Activated CD4-positive, alpha-beta memory T cell treated with anti-CD3 and anti-CD28 coated beads for 36 hours (primary cell): ENCODE results near the gene CIZ1. TPM values are rescaled to one million over a fixed set of nuclear protein-coding genes. Genes with fewer than 3 reads are reported as not detected.
A peak's percentile ranks its signal among the peaks of the same experiment; 100 is the strongest.

Experiments
- CTCF ChIA-PET: fragments of 350-600 bp; sonication (Branson Sonifier 250); formaldehyde crosslinking; loops from one replicate; lab custom pipeline; 2021; ENCODE audit warnings: antibody characterized with exemption, inconsistent platforms; lab: Charles Lee
- POLR2A ChIA-PET: fragments of 350-600 bp; sonication (Branson Sonifier 250); formaldehyde crosslinking; loops from one replicate; lab custom pipeline; 2021; ENCODE audit warnings: antibody characterized with exemption; lab: Charles Lee
- DNase-seq: peaks from one replicate; pipeline ENCODE4 v3.0.0-alpha.2; 2020
- H3K27ac Mint-ChIP-seq: one replicate; pipeline ENCODE4 v1.8.0; 2021; ENCODE audit warnings: mixed read lengths
- H3K27me3 Mint-ChIP-seq: one replicate; pipeline ENCODE4 v1.8.0; 2021; ENCODE audit warnings: mixed read lengths
- H3K36me3 Mint-ChIP-seq: one replicate; pipeline ENCODE4 v1.8.0; 2021; ENCODE audit warnings: mixed read lengths
- H3K4me1 Mint-ChIP-seq: one replicate; pipeline ENCODE4 v1.8.0; 2021; ENCODE audit warnings: low read depth, mixed read lengths
- H3K4me3 Mint-ChIP-seq: one replicate; pipeline ENCODE4 v1.8.0; 2021; ENCODE audit warnings: mild to moderate bottlenecking, mixed read lengths
- H3K9me3 Mint-ChIP-seq: one replicate; pipeline ENCODE4 v1.8.0; 2021; ENCODE audit warnings: mixed read lengths
- intact Hi-C: fragments of 100-400 bp; cut with micrococcal nuclease; formaldehyde crosslinking; loops from one replicate; pipeline ENCODE4 v1.15.1; 2023
- total RNA-seq, 2 experiments: library from RNA; stranded (reverse); gene quantifications; one replicate each; pipeline ENCODE4 v1.2.3, GENCODE V29; 2021

Gene CIZ1
- total RNA-seq, 2 experiments from 2014 or later = 95.4 to 105 TPM

- Mint-ChIP-seq H3K9me3 (no peaks in the 10 kb centered on the region), H3K4me1 (no peaks in the 10 kb centered on the region), H3K4me3 (no peak overlapping the region), H3K36me3 (no peaks in the 10 kb centered on the region), H3K27me3 (peaks cover 7% of the 10 kb centered on the region), H3K27ac (no peak overlapping the region)
- DNase-seq = no peak
- intact Hi-C loops = no loop called here
- ChIA-PET CTCF (interaction anchor here (1.5 kb wide), 1 partner anchor 8 kb away, joined by 4 read pairs; the partner anchor contains the start of gene DNM1), POLR2A (interaction anchor here (0.6 kb wide), 1 partner anchor 23 kb away, joined by 3 read pairs; no protein-coding TSS in a partner anchor)
Measured at GRCh38 chr9:128211186-128211980, 20.0 kb upstream of the CIZ1 start.

GRCh38 chr9:128208946-128209669 is 17.7 kb upstream of the CIZ1 start:
- peaks cover 4% of the 10 kb centered on the region for H3K4me1 Mint-ChIP-seq
- no peak overlapping the region for H3K27ac Mint-ChIP-seq
- no peak overlapping the region for H3K4me3 Mint-ChIP-seq
- no peaks in the 10 kb centered on the region for H3K36me3 Mint-ChIP-seq
- H3K27me3 Mint-ChIP-seq = peaks cover 15% of the 10 kb centered on the region
- POLR2A ChIA-PET = no interaction called here
- CTCF ChIA-PET = no interaction called here
- no peaks in the 10 kb centered on the region for H3K9me3 Mint-ChIP-seq
- DNase-seq = no peak
- intact Hi-C loops = no loop called here

DNA sequence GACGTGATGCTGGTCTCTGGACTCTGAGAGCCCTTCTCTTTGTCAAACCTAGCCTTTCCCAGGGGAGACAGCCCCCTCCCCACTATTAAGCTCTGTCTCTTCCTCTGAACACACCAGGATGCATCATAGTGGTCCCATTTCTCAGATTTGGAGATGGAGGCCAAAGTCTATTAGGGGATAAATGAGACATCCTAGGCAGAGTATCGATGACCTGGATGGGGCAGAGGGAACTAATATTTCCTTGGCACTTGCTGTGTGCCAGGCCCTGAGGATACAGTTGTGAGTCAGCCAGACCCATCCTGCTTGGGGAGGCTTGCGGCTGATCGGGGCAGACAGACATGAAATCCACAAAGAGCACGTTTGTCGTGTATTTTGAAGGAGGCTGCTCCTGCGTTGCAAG is 17.0 kb upstream of the CIZ1 start:
- DNase-seq = no peak

GRCh38 chr9:128206916-128207910 is 15.8 kb upstream of the CIZ1 start:
- no peak overlapping the region for H3K27ac Mint-ChIP-seq
- POLR2A ChIA-PET = no interaction called here
- intact Hi-C loops = no loop called here
- no peak overlapping the region for H3K4me3 Mint-ChIP-seq
- no peak for DNase-seq
- CTCF ChIA-PET = interaction anchor here (0.6 to 1.8 kb wide), 4 partner anchors 14 to 47 kb away, joined by 3 to 5 read pairs (median 3); partner anchors contain the start of genes BBLN and CIZ1
- no peaks in the 10 kb centered on the region for H3K36me3 Mint-ChIP-seq
- peaks cover 13% of the 10 kb centered on the region for H3K4me1 Mint-ChIP-seq
- H3K27me3 Mint-ChIP-seq = peaks cover 11% of the 10 kb centered on the region
- H3K9me3 Mint-ChIP-seq = no peaks in the 10 kb centered on the region

More for the DNA sequence above, 17.0 kb upstream of the CIZ1 start:
- Mint-ChIP-seq H3K36me3 (no peaks in the 10 kb centered on the region), H3K27me3 (peaks cover 12% of the 10 kb centered on the region), H3K27ac (no peak overlapping the region), H3K9me3 (no peaks in the 10 kb centered on the region), H3K4me3 (no peak overlapping the region), H3K4me1 (peaks cover 5% of the 10 kb centered on the region)
- ChIA-PET POLR2A (no interaction called here), CTCF (no interaction called here)
- intact Hi-C loops = no loop called here

DNA sequence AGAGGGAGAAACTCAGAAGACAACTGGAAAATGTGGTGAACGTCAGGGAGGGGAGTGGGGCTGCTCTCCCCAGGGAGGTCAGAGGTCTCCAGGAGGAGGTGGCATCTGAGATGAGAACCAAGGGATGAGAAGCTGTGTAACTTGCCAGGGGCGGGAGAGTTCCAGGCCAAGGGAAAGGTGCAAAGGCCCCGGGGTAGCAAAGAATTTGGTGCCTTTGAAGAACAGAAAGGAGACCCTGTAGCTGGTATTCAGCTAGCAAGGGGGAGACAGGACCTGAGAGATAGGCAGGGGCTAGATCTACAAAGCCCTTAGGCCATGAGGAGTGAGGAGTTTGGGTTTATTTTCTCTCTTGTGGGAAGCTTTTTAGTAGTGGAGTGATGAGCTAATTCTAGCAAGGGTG is 15.1 kb upstream of the CIZ1 start:
- Mint-ChIP-seq H3K9me3 (no peaks in the 10 kb centered on the region), H3K27me3 (peaks cover 8% of the 10 kb centered on the region), H3K4me1 (peaks cover 16% of the 10 kb centered on the region), H3K27ac (no peak overlapping the region), H3K4me3 (no peak overlapping the region), H3K36me3 (no peaks in the 10 kb centered on the region)
- intact Hi-C loops = no loop called here
- ChIA-PET POLR2A (no interaction called here), CTCF (interaction anchor here (0.6 to 1.8 kb wide), 4 partner anchors 13 to 46 kb away, joined by 3 to 5 read pairs (median 3); partner anchors contain the start of genes BBLN and CIZ1)
- DNase-seq = no peak

DNA sequence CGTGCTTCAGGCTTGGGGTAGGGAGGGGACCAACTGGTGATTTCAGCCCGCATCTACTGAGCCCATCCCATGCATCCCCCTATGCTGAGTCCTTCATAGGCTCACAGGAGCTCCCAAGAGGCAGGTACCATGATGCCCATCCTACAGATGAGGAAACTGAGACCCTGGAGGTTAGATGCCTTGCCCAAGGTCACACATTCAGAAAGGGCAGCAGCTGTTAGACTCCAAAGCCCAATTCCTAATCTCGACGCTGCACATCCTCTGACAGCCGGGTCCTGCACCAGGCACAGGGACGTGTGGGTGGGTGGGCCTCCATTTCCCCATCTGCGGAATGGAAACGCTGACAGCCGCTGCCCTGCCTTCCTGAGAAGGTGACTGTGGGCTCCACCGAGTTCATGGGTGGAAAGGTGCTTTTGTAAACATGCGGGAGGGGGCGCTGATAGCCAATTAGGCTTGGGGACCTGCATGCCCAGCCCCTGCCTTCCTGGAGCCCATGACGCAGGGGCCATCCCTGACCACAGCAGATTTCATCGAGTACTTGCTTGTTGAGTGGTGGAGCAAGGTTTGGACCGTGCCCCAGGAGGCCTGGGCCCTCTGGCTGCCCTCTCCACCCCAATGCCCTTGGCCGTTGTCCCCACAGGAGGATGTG is 14.0 kb upstream of the CIZ1 start:
- POLR2A ChIA-PET = no interaction called here

GRCh38 chr9:128204858-128205257 is 13.5 kb upstream of the CIZ1 start:
- H3K4me3 Mint-ChIP-seq = no peak overlapping the region

More for the DNA sequence above, 14.0 kb upstream of the CIZ1 start:
- Mint-ChIP-seq H3K4me3 (no peak overlapping the region), H3K27ac (no peak overlapping the region), H3K36me3 (no peaks in the 10 kb centered on the region), H3K4me1 (peaks cover 16% of the 10 kb centered on the region), H3K9me3 (no peaks in the 10 kb centered on the region), H3K27me3 (peaks cover 8% of the 10 kb centered on the region)
- DNase-seq = no peak
- intact Hi-C loops = no loop called here
- CTCF ChIA-PET = interaction anchor here (1.5 kb wide), 1 partner anchor 15 kb away, joined by 5 read pairs; the partner anchor contains the start of gene CIZ1

GRCh38 chr9:128203707-128204551 is 12.6 kb upstream of the CIZ1 start:
- POLR2A ChIA-PET = no interaction called here
- CTCF ChIA-PET = interaction anchor here (0.9 to 1.3 kb wide), 4 partner anchors 8 to 35 kb away, joined by 4 to 9 read pairs (median 4); partner anchors contain the start of gene CIZ1

More at GRCh38 chr9:128204858-128205257, 13.5 kb upstream of the CIZ1 start:
- Mint-ChIP-seq H3K27ac (no peak overlapping the region), H3K4me1 (peaks cover 16% of the 10 kb centered on the region), H3K9me3 (no peaks in the 10 kb centered on the region), H3K27me3 (peaks cover 8% of the 10 kb centered on the region), H3K36me3 (no peaks in the 10 kb centered on the region)
- intact Hi-C loops = no loop called here
- POLR2A ChIA-PET = no interaction called here
- no peak for DNase-seq
- CTCF ChIA-PET = interaction anchor here (1.0 to 1.5 kb wide), 2 partner anchors 14 to 34 kb away, joined by 4 to 5 read pairs; partner anchors contain the start of gene CIZ1

GRCh38 chr9:128203024-128203706 is 11.8 kb upstream of the CIZ1 start, which contains the start of gene DNM1:
Gene DNM1 (plus strand): TSS chr9:128203379. CDS start chr9:128203471, 92 bp downstream.
- CTCF ChIA-PET = interaction anchor here (0.9 to 1.3 kb wide), 3 partner anchors 8 to 13 kb away, joined by 4 to 9 read pairs (median 4); partner anchors contain the start of gene CIZ1
- POLR2A ChIA-PET = no interaction called here
- H3K27me3 Mint-ChIP-seq = peaks cover 8% of the 10 kb centered on the region
- no peaks in the 10 kb centered on the region for H3K9me3 Mint-ChIP-seq
- H3K4me1 Mint-ChIP-seq = peaks cover 16% of the 10 kb centered on the region
- H3K4me3 Mint-ChIP-seq = peak within 1 kb of the TSS; percentile 61
- DNase-seq = peak; percentile 75
- no peaks in the 10 kb centered on the region for H3K36me3 Mint-ChIP-seq
- H3K27ac Mint-ChIP-seq = peak within 1 kb of the TSS; percentile 53
- intact Hi-C loops = loop anchor here (1.0 kb wide), 1 partner anchor 43 kb away; the partner anchor contains the start of gene BBLN

More at GRCh38 chr9:128203707-128204551, 12.6 kb upstream of the CIZ1 start:
- H3K27ac Mint-ChIP-seq = no peak overlapping the region
- no peaks in the 10 kb centered on the region for H3K9me3 Mint-ChIP-seq
- intact Hi-C loops = loop anchor here (1.0 kb wide), 1 partner anchor 44 kb away; the partner anchor contains the start of gene BBLN
- H3K36me3 Mint-ChIP-seq = no peaks in the 10 kb centered on the region
- peaks cover 8% of the 10 kb centered on the region for H3K27me3 Mint-ChIP-seq
- H3K4me3 Mint-ChIP-seq = peak overlapping the region; percentile 35
- H3K4me1 Mint-ChIP-seq = peaks cover 16% of the 10 kb centered on the region
- DNase-seq = no peak
